Endothelial cell (in vitro differentiated cells): ENCODE measurements around the gene ZNF593. TPM values are rescaled to one million over a fixed set of nuclear protein-coding genes. Genes with fewer than 3 reads are reported as not detected.

Experiments
- DNase-seq: peaks from one replicate; pipeline ENCODE4 v3.0.0; 2021; ENCODE audit warnings: low spot score
- H3K27ac Mint-ChIP-seq: one replicate; pipeline ENCODE4 v1.8.0; 2021; ENCODE audit warnings: mixed read lengths, inconsistent platforms; ENCODE audit not compliant: unreplicated experiment
- H3K27me3 Mint-ChIP-seq: one replicate; pipeline ENCODE4 v1.8.0; 2021; ENCODE audit warnings: mild to moderate bottlenecking, moderate library complexity, mixed read lengths, inconsistent platforms; ENCODE audit not compliant: unreplicated experiment
- H3K36me3 Mint-ChIP-seq: one replicate; pipeline ENCODE4 v1.8.0; 2021; ENCODE audit warnings: mild to moderate bottlenecking, low read depth, mixed read lengths, inconsistent platforms; ENCODE audit not compliant: unreplicated experiment
- H3K4me1 Mint-ChIP-seq: one replicate; pipeline ENCODE4 v1.8.0; 2021; ENCODE audit warnings: mild to moderate bottlenecking, mixed read lengths, inconsistent platforms; ENCODE audit not compliant: unreplicated experiment
- H3K4me3 Mint-ChIP-seq: one replicate; pipeline ENCODE4 v1.8.0; 2021; ENCODE audit warnings: mild to moderate bottlenecking, mixed read lengths, inconsistent platforms; ENCODE audit not compliant: unreplicated experiment
- H3K9me3 Mint-ChIP-seq: one replicate; pipeline ENCODE4 v1.8.0; 2021; ENCODE audit warnings: mixed read lengths, inconsistent platforms; ENCODE audit not compliant: unreplicated experiment
- CTCF ChIP-seq: fragments of 200-600 bp; sonication (generic); IDR thresholded peaks from one replicate; pipeline ENCODE4 v1.5.0; 2021; ENCODE audit warnings: antibody characterized with exemption; ENCODE audit not compliant: unreplicated experiment
- total RNA-seq: library from RNA; stranded (reverse); fragmentation: NEBNext Ultra II Directional; extraction: Animal tissue kit (Norgen Biotek cat#: 25700); gene quantifications from one replicate; pipeline ENCODE4 v1.2.1, GENCODE V29; 2021; ENCODE audit not compliant: unreplicated experiment

ZNF593 gene
- total RNA-seq, 1 donor from 2014 or later = 17.9 TPM

GRCh38 chr1:26125382-26125781, 44.3 kb upstream of the ZNF593 start:
- Mint-ChIP-seq H3K9me3 (no peaks in the 10 kb centered on the region), H3K27me3 (peaks cover 2% of the 10 kb centered on the region), H3K27ac (no peak overlapping the region), H3K36me3 (no peaks in the 10 kb centered on the region), H3K4me1 (peaks cover 11% of the 10 kb centered on the region), H3K4me3 (no peak overlapping the region)
- no peak for DNase-seq
- no peak for TF ChIP-seq CTCF

DNA sequence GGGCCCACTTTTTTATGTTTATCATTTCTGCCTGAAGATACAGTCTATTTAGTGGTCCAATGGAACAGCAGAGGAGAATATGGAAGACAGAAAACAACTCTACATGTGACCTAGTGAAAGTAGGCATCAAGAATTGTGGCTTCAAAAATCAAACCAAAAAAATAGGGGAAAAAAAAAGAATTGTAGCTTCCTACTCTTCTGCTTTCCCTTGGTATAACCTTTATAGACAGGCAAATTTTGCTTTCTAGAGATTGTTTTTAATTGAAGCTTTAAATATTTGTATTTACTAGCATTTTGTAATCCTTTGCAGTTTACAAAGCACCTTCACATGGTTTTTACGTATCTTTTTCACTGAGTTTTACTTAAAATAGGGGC, 43.8 kb upstream of the ZNF593 start:
- Mint-ChIP-seq H3K4me3 (no peak overlapping the region), H3K36me3 (no peaks in the 10 kb centered on the region), H3K27ac (no peak overlapping the region), H3K9me3 (no peaks in the 10 kb centered on the region), H3K27me3 (peaks cover 2% of the 10 kb centered on the region), H3K4me1 (peaks cover 11% of the 10 kb centered on the region)
- DNase-seq = no peak
- no peak for TF ChIP-seq CTCF

DNA sequence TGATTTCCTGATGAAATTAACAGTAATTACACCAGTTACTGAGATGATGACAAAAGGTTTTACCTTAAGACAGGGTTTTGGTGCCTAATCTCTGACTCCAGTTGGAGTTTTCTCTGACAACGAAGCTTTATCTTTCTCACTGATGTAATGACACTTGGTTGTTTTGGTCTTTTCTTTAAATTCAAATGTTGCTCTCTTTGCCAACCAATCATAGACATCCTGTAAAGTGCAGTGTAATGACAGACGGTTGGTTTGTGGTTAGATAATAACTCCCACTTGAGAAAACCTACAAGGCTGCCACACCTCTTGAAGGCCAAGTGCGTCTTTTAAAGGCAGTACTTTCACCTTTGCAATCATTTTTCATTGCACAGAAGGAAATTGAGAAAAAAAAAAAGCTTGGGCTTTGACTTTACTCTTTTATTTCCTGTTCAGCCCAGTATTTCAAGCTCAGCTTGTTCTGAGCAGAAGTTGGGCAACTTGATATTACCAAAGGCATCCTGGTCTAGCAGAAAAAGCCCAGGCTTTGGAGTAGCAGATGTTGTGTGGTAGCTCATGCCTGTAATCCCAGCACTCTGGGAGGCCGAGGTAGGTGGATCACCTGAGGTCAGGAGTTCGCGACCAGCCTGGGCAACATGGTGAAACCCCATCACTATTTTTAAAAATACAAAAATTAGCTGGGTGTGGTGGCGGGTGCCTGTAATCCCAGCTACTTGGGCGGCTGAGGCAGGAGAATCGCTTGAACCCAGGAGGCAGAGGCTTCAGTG, 43.2 kb upstream of the ZNF593 start:
- Mint-ChIP-seq H3K27me3 (peaks cover 2% of the 10 kb centered on the region), H3K27ac (no peak overlapping the region)
- no peak for TF ChIP-seq CTCF

DNA sequence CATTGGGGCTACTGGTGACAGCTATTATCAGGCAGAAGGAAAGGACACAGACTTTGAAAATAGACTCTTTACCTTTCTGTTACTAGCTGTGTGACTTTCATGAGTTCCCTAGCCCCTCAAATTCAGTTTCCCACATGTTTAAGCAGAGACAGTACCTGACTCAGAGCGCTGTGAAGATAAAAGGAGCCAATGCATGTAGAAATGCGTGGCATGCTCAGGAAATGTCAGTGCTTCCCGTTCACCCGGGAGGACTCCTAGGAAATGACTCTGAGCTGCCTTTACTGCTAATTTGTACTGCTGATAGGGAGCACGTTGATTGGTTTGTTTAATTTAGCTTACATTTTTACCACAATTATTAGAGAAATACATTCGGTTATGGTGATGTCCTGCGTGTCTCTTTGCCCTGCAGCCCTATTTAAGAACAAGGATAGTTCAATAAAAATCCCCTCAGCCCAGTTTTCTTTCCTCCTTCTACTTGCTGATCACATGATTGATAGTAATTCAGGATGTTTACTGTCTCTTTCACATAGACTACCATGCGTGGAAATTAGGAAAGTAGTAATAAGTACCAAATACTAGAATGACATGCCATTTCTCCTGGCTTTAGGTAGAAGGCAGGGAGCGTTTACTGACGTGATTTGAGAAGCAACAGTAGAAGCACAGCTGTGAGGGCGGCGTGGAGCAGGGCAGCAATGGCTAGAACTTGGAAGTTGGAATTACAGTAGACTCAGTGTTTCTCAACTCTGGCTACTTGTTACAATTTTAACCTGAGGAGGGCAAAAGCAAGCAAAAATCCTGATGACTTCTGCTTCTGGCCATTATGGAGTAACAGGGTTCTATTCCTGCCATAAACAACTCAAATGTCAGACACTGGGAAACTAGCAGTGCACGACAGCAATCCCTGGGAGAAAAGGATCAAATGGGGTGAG, 42.2 kb upstream of the ZNF593 start:
- Mint-ChIP-seq H3K9me3 (no peaks in the 10 kb centered on the region), H3K36me3 (no peaks in the 10 kb centered on the region), H3K4me3 (no peak overlapping the region), H3K27ac (peak overlapping the region; percentile 49), H3K27me3 (peaks cover 2% of the 10 kb centered on the region), H3K4me1 (peaks cover 11% of the 10 kb centered on the region)
- no peak for DNase-seq
- TF ChIP-seq CTCF = no peak

More for the DNA sequence above, 43.2 kb upstream of the ZNF593 start:
- H3K4me3 Mint-ChIP-seq = no peak overlapping the region
- H3K9me3 Mint-ChIP-seq = no peaks in the 10 kb centered on the region
- DNase-seq = no peak
- H3K4me1 Mint-ChIP-seq = peaks cover 11% of the 10 kb centered on the region
- no peaks in the 10 kb centered on the region for H3K36me3 Mint-ChIP-seq
